Endodermal cell (in vitro differentiated cells): ENCODE data around the gene ARL15. TPM values are rescaled to one million over a fixed set of nuclear protein-coding genes. Genes with fewer than 3 reads are reported as not detected.

Experiments used
- DNase-seq: peaks from one replicate; pipeline ENCODE4 v3.0.0-alpha.2; 2017
- H3K27ac ChIP-seq: 2 replicates; pipeline ENCODE4 v1.5.1; 2013; ENCODE audit warnings: mild to moderate bottlenecking, low read depth, low read length, moderate library complexity
- H3K27me3 ChIP-seq: 2 replicates; pipeline ENCODE4 v1.6.1; 2013; ENCODE audit warnings: mild to moderate bottlenecking, low read length, moderate library complexity; ENCODE audit not compliant: insufficient read depth, control insufficient read depth, poor library complexity, severe bottlenecking
- H3K36me3 ChIP-seq: 2 replicates; pipeline ENCODE4 v1.7.0; 2013; ENCODE audit warnings: mild to moderate bottlenecking, low read length, moderate library complexity; ENCODE audit not compliant: control insufficient read depth, insufficient read depth
- H3K4me1 ChIP-seq: one replicate; pipeline ENCODE4 v1.7.0; 2013; ENCODE audit warnings: low read length; ENCODE audit not compliant: control insufficient read depth, insufficient read depth
- H3K4me3 ChIP-seq: 2 replicates; pipeline ENCODE4 v1.5.1; 2013; ENCODE audit warnings: mild to moderate bottlenecking, low read length, moderate library complexity
- H3K9ac ChIP-seq: 2 replicates; pipeline ENCODE4 v1.6.1; 2013; ENCODE audit warnings: mild to moderate bottlenecking, low read length, moderate library complexity; ENCODE audit not compliant: poor library complexity, severe bottlenecking; ENCODE audit errors: extremely low read depth
- H3K9me3 ChIP-seq: 2 replicates; pipeline ENCODE4 v1.6.1; 2013; ENCODE audit warnings: mild to moderate bottlenecking, low read length, moderate library complexity; ENCODE audit not compliant: control insufficient read depth
- H3K27ac Mint-ChIP-seq: 2 replicates; pipeline ENCODE4 v1.8.0; 2020; ENCODE audit warnings: mixed read lengths
- H3K27me3 Mint-ChIP-seq: 2 replicates; pipeline ENCODE4 v1.8.0; 2021; ENCODE audit warnings: mild to moderate bottlenecking, mixed read lengths; ENCODE audit not compliant: insufficient read depth
- H3K36me3 Mint-ChIP-seq: 2 replicates; pipeline ENCODE4 v1.8.0; 2020; ENCODE audit warnings: low read depth, mixed read lengths
- H3K4me1 Mint-ChIP-seq: 2 replicates; pipeline ENCODE4 v1.8.0; 2020; ENCODE audit warnings: mixed read lengths
- H3K4me3 Mint-ChIP-seq: 2 replicates; pipeline ENCODE4 v1.8.0; 2020; ENCODE audit warnings: mild to moderate bottlenecking, moderate library complexity, mixed read lengths
- H3K9me3 Mint-ChIP-seq: 2 replicates; pipeline ENCODE4 v1.8.0; 2020; ENCODE audit warnings: mild to moderate bottlenecking, mixed read lengths
- CTCF ChIP-seq: fragments of 200-600 bp; sonication (generic); conservative IDR thresholded peaks from 2 replicates; pipeline ENCODE4 v1.5.0; 2021; ENCODE audit warnings: antibody characterized with exemption, mild to moderate bottlenecking
- WGBS, 2 experiments: methylation state at CpG; one replicate each; pipeline versions ENCODE4 v1.1.5 to v1.1.7; 2013; ENCODE audit warnings: missing lambda C conversion rate in 2 of 2, mixed read lengths in 1 of 2; ENCODE audit not compliant: insufficient coverage in 1 of 2, insufficient read length in 1 of 2; 5-methylcytosine and 5-hydroxymethylcytosine counted together
- total RNA-seq, 2 donors: library from RNA; stranded (reverse); fragmentation: NEBNext Ultra II Directional in 1 of 2; extraction: Animal tissue kit (Norgen Biotek cat#: 25700) in 1 of 2; gene quantifications; 2 replicates in 1 of 2; 3 replicates in 1 of 2; pipeline ENCODE4 v1.2.1, GENCODE V29; 2021

The ARL15 gene
- total RNA-seq, 2 donors from 2014 or later = 23.3 to 24.0 TPM

- Mint-ChIP-seq H3K36me3 (peaks cover 6% of the 10 kb centered on the region), H3K27me3 (no peaks in the 10 kb centered on the region), H3K4me1 (peaks cover 12% of the 10 kb centered on the region), H3K9me3 (no peaks in the 10 kb centered on the region), H3K4me3 (no peak overlapping the region), H3K27ac (no peak overlapping the region)
- H3K4me1 ChIP-seq = peaks cover 16% of the 10 kb centered on the region
- H3K27ac ChIP-seq = no peak overlapping the region
- H3K36me3 ChIP-seq = no peaks in the 10 kb centered on the region
- H3K9ac ChIP-seq = no peak overlapping the region
- H3K27me3 ChIP-seq = no peaks in the 10 kb centered on the region
- no peak overlapping the region for H3K4me3 ChIP-seq
- no peak for DNase-seq
- WGBS, 2 experiments = 82% methylated on average over 2 of the region's 2 CpGs; no CpG with 5 or more reads in 1 of the 2 experiments
- H3K9me3 ChIP-seq = peaks cover 4% of the 10 kb centered on the region
- no peak for TF ChIP-seq CTCF
Measured at GRCh38 chr5:54073735-54074134, 236.6 kb downstream of the ARL15 start.

GRCh38 chr5:54073131-54073530 lies 237.2 kb downstream of the ARL15 start:
- Histone ChIP-seq H3K27ac (no peak overlapping the region), H3K9ac (no peak overlapping the region), H3K9me3 (peaks cover 4% of the 10 kb centered on the region), H3K4me3 (no peak overlapping the region), H3K27me3 (no peaks in the 10 kb centered on the region), H3K4me1 (peaks cover 20% of the 10 kb centered on the region), H3K36me3 (no peaks in the 10 kb centered on the region)
- no peak for TF ChIP-seq CTCF
- WGBS, 2 experiments = 97% methylated on average over 3 of the region's 3 CpGs; no CpG with 5 or more reads in 1 of the 2 experiments
- no peaks in the 10 kb centered on the region for H3K9me3 Mint-ChIP-seq
- no peaks in the 10 kb centered on the region for H3K27me3 Mint-ChIP-seq
- peaks cover 15% of the 10 kb centered on the region for H3K4me1 Mint-ChIP-seq
- DNase-seq = no peak
- no peak overlapping the region for H3K27ac Mint-ChIP-seq
- H3K4me3 Mint-ChIP-seq = no peak overlapping the region
- H3K36me3 Mint-ChIP-seq = peaks cover 6% of the 10 kb centered on the region

- H3K9me3 ChIP-seq = peaks cover 4% of the 10 kb centered on the region
- H3K27me3 Mint-ChIP-seq = no peaks in the 10 kb centered on the region
- no peak overlapping the region for H3K27ac ChIP-seq
- no peaks in the 10 kb centered on the region for H3K36me3 ChIP-seq
- no peak for DNase-seq
- no peaks in the 10 kb centered on the region for H3K27me3 ChIP-seq
- H3K4me1 ChIP-seq = peaks cover 12% of the 10 kb centered on the region
- no peak overlapping the region for H3K9ac ChIP-seq
- H3K4me1 Mint-ChIP-seq = peaks cover 11% of the 10 kb centered on the region
- peaks cover 4% of the 10 kb centered on the region for H3K9me3 Mint-ChIP-seq
- H3K4me3 ChIP-seq = no peak overlapping the region
- no peak overlapping the region for H3K4me3 Mint-ChIP-seq
- H3K36me3 Mint-ChIP-seq = peaks cover 14% of the 10 kb centered on the region
- peak; percentile 67 for TF ChIP-seq CTCF
- no peak overlapping the region for H3K27ac Mint-ChIP-seq
- no CpG with 5 or more reads among the region's 2 CpGs for WGBS, 2 experiments
Measured at GRCh38 chr5:54066433-54066832, 243.9 kb downstream of the ARL15 start.
